Ovary (tissue), 9 donors: Measurements from ENCODE around the gene PXN. TPM values are rescaled to one million over a fixed set of nuclear protein-coding genes. Genes with fewer than 3 reads are reported as not detected.

Experiments
- DNase-seq, 5 donors: peaks; one replicate each; pipeline ENCODE4 v3.0.0-alpha.2; 2019 to 2020
- H3K27ac ChIP-seq, 2 donors: fragments of 200-600 bp; one replicate each; pipeline versions ENCODE4 v1.5.1 to v1.8.0; 2019 to 2022
- H3K27me3 ChIP-seq: fragments of 200-600 bp; one replicate; pipeline ENCODE4 v1.8.0; 2022
- H3K36me3 ChIP-seq: fragments of 200-600 bp; sonication (generic); one replicate; pipeline ENCODE4 v1.5.1; 2019
- H3K4me1 ChIP-seq: one replicate; pipeline ENCODE4 v1.8.1; 2013; ENCODE audit warnings: mild to moderate bottlenecking, moderate library complexity; ENCODE audit not compliant: insufficient read depth
- H3K4me3 ChIP-seq: fragments of 200-600 bp; sonication (generic); one replicate; pipeline ENCODE4 v1.5.1; 2017
- H3K9me3 ChIP-seq, 2 donors: fragments of 200-600 bp in 1 of 2; sonication (generic) in 1 of 2; one replicate each; pipeline versions ENCODE4 v1.5.1 to v1.8.1; 2013 to 2019; ENCODE audit warnings: mild to moderate bottlenecking in 1 of 2, moderate library complexity in 1 of 2
- EP300 ChIP-seq: sonication (generic); formaldehyde crosslinking; IDR thresholded peaks from one replicate; pipeline ENCODE4 v1.6.1; 2017; ENCODE audit warnings: antibody characterized with exemption
- POLR2A ChIP-seq: fragments of 450-650 bp; IDR thresholded peaks from one replicate; pipeline ENCODE4 v1.6.1; 2017; ENCODE audit warnings: antibody characterized with exemption, mild to moderate bottlenecking, moderate library complexity
- whole genome bisulfite sequencing, 3 donors: extraction: QIAGEN DNeasy Blood & Tissue Kit in 1 of 3; methylation state at CpG; one replicate each; pipeline versions ENCODE4 v1.1.5 to v1.1.7; 2013 to 2017; 5-methylcytosine and 5-hydroxymethylcytosine counted together
- intact Hi-C, 4 donors: fragments of 100-400 bp; cut with DNase I; formaldehyde crosslinking; loops; one replicate each; pipeline versions ENCODE4 v1.11.0 to v1.15.1; 2022 to 2023
- polyA plus RNA-seq, 2 donors: library from polyadenylated mRNA; stranded (reverse); fragments of 200-250 nt in 1 of 2; fragments of 350-450 nt in 1 of 2; fragmentation: Illumina TruSeq in 1 of 2; extraction: RNeasy Lipid Tissue Mini Kit (QIAGEN cat#74804) in 1 of 2; gene quantifications; one replicate each; pipeline ENCODE4 v1.2.3, GENCODE V29; 2013 to 2014
- total RNA-seq, 7 donors: library from RNA; depleted of rRNA in 2 of 7; stranded (reverse); fragments of >200 nt in 2 of 7; fragmentation: NEBNext Ultra II Directional in 3 of 7; extraction: Animal tissue kit (Norgen Biotek cat#: 25700) in 3 of 7; gene quantifications; one replicate each; pipeline versions ENCODE4 v1.1.0 to v1.2.4, GENCODE V29; 2016 to 2023
- TF ChIP-seq, protein P1 (sequence below), 3 donors: fragments of 450-650 bp in 2 of 3; fragments of 200-600 bp in 1 of 3; IDR thresholded peaks; one replicate each; pipeline versions ENCODE4 v1.5.1 to v1.8.0; 2016 to 2022; ENCODE audit warnings: antibody characterized with exemption in 3 of 3, mild to moderate bottlenecking in 1 of 3
- donor health status: DM: no; HTN: no; CAD: no; lungs with moderate emphysema.
- donor health status: DM: no; HTN: no; CAD: no.
- donor health status: Bipolar disorder and iron deficiency.
- donor health status: DM: yes; HTN: yes; CAD: no.
- donor health status: DM: no; HTN: no; CAD: no.
- donor health status: DM: yes; HTN: yes; CAD: no.

Gene PXN
- total and polyA plus RNA-seq, 9 donors = 25.0 to 78.0 (median 44.7) TPM

DNA sequence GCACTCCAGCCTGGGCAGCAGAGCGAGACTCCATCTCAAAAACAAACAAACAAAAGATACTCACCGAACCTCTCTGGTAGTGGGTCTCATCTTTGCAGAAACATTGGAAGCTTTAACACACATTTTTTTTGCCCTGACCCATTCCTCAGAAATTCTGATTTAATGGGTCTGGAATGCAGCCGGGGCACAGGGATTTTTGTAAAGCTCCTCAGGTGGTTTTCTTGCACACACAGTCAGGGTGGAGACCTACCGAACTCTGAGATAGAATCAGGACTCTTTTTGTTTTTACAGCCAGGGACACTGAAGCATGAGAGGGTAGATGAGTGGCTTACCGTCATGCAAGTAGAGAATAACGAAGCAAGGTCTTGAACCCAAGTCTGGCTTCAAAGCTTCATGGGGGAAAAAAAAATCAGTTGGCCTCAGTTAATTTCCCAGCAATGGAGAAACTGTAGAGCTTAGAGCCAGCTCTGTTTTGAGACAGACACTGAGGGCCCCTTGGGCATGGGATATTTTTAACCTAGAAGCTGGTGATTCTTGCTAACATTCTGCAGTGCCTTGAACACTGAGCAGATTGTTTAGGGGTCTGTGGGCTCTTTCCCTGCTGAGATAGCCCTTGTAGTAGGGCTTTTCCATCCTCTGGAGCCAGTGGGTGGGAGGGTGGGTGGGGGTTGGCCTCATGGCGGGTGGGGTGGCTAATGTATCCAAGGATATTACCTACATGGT, 21.4 kb upstream of the PXN start:
- no peak for DNase-seq
- 37 to 55% (median 48%) methylated on average over 7 of the region's 7 CpGs for WGBS, 3 donors
- no peak overlapping the region for H3K27ac ChIP-seq

DNA sequence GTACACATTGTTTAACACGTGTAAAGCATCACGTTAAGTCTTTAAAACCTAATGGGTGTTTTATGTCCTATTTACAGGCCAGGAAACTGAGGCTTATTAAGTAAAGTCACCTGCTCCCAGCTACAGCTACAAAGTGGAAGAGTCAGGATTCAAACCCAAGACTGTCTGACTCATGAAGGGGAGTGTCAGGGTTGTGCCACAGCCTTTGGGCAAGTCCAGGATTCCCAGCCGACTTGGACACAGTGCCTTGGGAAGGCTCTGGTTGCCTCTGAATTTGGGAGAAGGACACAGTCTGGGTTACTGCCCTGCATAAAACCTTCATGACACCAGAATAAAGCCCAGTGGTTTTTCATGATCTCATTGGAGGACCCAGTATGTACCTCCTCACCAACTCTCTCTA, 18.9 kb upstream of the PXN start:
- no peak overlapping the region for H3K4me3 ChIP-seq
- no peak overlapping the region for H3K27ac ChIP-seq
- H3K36me3 ChIP-seq = no peaks in the 10 kb centered on the region
- DNase-seq = no peak
- no peaks in the 10 kb centered on the region for H3K27me3 ChIP-seq
- 57 to 73% (median 59%) methylated on average over 3 of the region's 3 CpGs for WGBS, 3 donors
- peaks cover 1% of the 10 kb centered on the region for H3K4me1 ChIP-seq
- intact Hi-C loops = no loop called here
- TF ChIP-seq, protein P1, sequence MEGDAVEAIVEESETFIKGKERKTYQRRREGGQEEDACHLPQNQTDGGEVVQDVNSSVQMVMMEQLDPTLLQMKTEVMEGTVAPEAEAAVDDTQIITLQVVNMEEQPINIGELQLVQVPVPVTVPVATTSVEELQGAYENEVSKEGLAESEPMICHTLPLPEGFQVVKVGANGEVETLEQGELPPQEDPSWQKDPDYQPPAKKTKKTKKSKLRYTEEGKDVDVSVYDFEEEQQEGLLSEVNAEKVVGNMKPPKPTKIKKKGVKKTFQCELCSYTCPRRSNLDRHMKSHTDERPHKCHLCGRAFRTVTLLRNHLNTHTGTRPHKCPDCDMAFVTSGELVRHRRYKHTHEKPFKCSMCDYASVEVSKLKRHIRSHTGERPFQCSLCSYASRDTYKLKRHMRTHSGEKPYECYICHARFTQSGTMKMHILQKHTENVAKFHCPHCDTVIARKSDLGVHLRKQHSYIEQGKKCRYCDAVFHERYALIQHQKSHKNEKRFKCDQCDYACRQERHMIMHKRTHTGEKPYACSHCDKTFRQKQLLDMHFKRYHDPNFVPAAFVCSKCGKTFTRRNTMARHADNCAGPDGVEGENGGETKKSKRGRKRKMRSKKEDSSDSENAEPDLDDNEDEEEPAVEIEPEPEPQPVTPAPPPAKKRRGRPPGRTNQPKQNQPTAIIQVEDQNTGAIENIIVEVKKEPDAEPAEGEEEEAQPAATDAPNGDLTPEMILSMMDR (IDR thresholded peaks at IDR 0.05) = no peak
- TF ChIP-seq EP300 = no peak
- H3K9me3 ChIP-seq = no peaks in the 10 kb centered on the region

More for the DNA sequence above, 21.4 kb upstream of the PXN start:
- intact Hi-C loops = no loop called here
- H3K4me3 ChIP-seq = no peak overlapping the region
- H3K4me1 ChIP-seq = peaks cover 4% of the 10 kb centered on the region
- no peaks in the 10 kb centered on the region for H3K36me3 ChIP-seq
- H3K9me3 ChIP-seq = no peaks in the 10 kb centered on the region
- TF ChIP-seq EP300 (no peak), POLR2A (no peak)
- TF ChIP-seq, protein P1 (IDR thresholded peaks at IDR 0.05) = no peak
- no peaks in the 10 kb centered on the region for H3K27me3 ChIP-seq

DNA sequence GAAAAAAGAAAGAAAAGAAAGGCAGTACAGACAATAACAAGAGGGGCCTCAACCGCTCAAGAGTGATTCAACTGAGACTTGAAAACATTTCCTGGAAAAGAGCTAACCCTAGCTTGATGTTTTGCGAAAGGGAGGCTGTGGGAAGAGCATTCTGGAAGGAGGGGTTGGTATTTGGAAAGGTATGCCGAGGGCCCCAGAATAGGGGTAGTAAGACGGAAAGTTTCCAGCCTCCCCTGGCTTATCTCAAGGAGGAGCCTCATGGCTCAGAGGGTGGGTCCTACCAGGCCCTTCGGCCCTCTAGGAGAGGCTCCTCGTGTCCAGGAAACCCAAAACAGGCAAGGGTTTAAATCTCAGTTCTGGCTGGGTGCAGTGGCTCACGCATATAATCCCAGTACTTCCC, 17.8 kb upstream of the PXN start:
- no peak for DNase-seq
- no peaks in the 10 kb centered on the region for H3K9me3 ChIP-seq
- no peak overlapping the region for H3K4me3 ChIP-seq
- H3K27ac ChIP-seq = no peak overlapping the region
- no peaks in the 10 kb centered on the region for H3K27me3 ChIP-seq
- H3K36me3 ChIP-seq = no peaks in the 10 kb centered on the region
- H3K4me1 ChIP-seq = peaks cover 1% of the 10 kb centered on the region
- intact Hi-C loops = no loop called here
- TF ChIP-seq POLR2A (no peak), EP300 (no peak)
- TF ChIP-seq, protein P1 (IDR thresholded peaks at IDR 0.05) = no peak
- WGBS, 3 donors = 51 to 58% (median 51%) methylated on average over 7 of the region's 7 CpGs

DNA sequence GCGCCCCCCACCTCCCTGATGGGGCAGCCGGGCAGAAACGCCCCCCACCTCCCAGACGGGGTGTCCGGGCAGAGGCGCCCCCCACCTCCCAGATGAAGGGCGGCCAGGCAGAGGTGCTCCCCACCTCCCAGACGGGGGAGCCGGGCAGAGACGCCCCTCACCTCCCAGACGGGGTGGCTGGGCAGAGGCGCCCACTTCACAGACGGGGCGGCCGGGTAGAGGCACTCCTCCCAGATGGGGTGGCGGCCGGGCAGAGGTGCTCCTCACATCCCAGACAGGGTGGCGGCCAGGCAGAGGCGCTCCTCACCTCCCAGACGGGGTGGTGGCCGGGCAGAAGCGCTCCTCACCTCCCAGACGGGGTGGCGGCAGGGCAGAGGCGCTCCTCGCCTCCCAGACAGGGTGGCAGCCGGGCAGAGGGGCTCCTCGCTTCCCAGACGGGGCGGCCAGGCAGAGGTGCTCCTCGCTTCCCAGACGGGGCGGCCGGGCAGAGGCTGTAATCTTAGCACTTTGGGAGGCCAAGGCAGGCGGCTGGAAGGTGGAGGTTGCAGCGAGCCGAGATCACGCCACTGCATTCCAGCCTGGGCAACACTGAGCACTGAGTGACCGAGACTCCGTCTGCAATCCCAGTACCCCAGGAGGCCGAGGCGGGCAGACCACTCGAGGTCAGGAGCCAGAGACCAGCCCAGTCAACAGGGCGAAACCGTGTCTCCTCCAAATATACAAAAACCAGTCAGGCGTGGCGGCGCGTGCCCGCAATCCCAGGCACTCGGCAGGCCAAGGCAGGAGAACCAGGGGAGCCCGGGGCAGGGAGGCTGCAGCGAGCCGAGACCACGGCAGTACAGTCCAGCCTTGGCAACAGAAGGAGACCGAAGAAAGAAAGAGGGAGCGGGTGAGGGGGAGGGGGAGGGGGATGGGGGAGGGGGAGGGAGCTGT, 12.9 kb upstream of the PXN start:
- Histone ChIP-seq H3K9me3 (no peaks in the 10 kb centered on the region), H3K36me3 (no peaks in the 10 kb centered on the region), H3K27me3 (no peaks in the 10 kb centered on the region), H3K4me3 (no peak overlapping the region), H3K4me1 (peaks cover 1% of the 10 kb centered on the region), H3K27ac (no peak overlapping the region)
- intact Hi-C loops = no loop called here
- no peak for DNase-seq
- TF ChIP-seq EP300 (no peak), POLR2A (no peak)
- TF ChIP-seq, protein P1 (IDR thresholded peaks at IDR 0.05) = no peak
- 94 to 95% (median 94%) methylated on average over 46 to 55 of the region's 57 CpGs for WGBS, 3 donors
